GM12874 (cell line): ENCODE results near the gene ZFP57.

Experiments used
- CTCF ChIP-seq: IDR thresholded peaks from 2 replicates; pipeline ENCODE4 v1.5.1; 2011; ENCODE audit warnings: low read depth, mild to moderate bottlenecking, control low read depth, low read length, moderate library complexity; ENCODE audit not compliant: insufficient read depth

ZFP57 gene

GRCh38 chr6:29626948-29627754, 53.8 kb downstream of the ZFP57 start:
- TF ChIP-seq CTCF = no peak

GRCh38 chr6:29625337-29625930, 55.5 kb downstream of the ZFP57 start:
- TF ChIP-seq CTCF = no peak

GRCh38 chr6:29624520-29624961, 56.4 kb downstream of the ZFP57 start:
- TF ChIP-seq CTCF = no peak
